ENCODE data around the gene CRISPLD2. TPM values are rescaled to one million over a fixed set of nuclear protein-coding genes. Genes with fewer than 3 reads are reported as not detected.

The CRISPLD2 gene
- total RNA-seq, 1 donor: 44.0 TPM

GRCh38 chr16:84941921-84942320 lies 122.1 kb downstream of the CRISPLD2 start:
- H3K4me3 ChIP-seq (ENCODE audit: low read depth, low read length): no peak overlapping the region
- DNase-seq (ENCODE audit: low read depth): peak; percentile 88
- no peak for TF ChIP-seq CTCF (IDR thresholded peaks at IDR 0.05; ENCODE audit: insufficient read depth, low read depth, low read length)

GRCh38 chr16:84942786-84943185 lies 123.0 kb downstream of the CRISPLD2 start:
- peak; percentile 42 for DNase-seq (ENCODE audit: low read depth)
- TF ChIP-seq CTCF (IDR thresholded peaks at IDR 0.05; ENCODE audit: insufficient read depth, low read depth, low read length): no peak
- H3K4me3 ChIP-seq (ENCODE audit: low read depth, low read length): no peak overlapping the region

GRCh38 chr16:84943620-84944019 lies 123.8 kb downstream of the CRISPLD2 start:
- H3K4me3 ChIP-seq (ENCODE audit: low read depth, low read length): no peak overlapping the region
- TF ChIP-seq CTCF (IDR thresholded peaks at IDR 0.05; ENCODE audit: insufficient read depth, low read depth, low read length): no peak
- no peak for DNase-seq (ENCODE audit: low read depth)

- DNase-seq (ENCODE audit: low read depth): peak; percentile 84
- no peak for TF ChIP-seq CTCF (IDR thresholded peaks at IDR 0.05; ENCODE audit: insufficient read depth, low read depth, low read length)
- H3K4me3 ChIP-seq (ENCODE audit: low read depth, low read length): no peak overlapping the region
These were observed 127.2 kb downstream of the CRISPLD2 start for GRCh38 chr16:84947022-84947421.

- TF ChIP-seq CTCF (IDR thresholded peaks at IDR 0.05; ENCODE audit: insufficient read depth, low read depth, low read length): no peak
These were observed 128.4 kb downstream of the CRISPLD2 start for GRCh38 chr16:84947996-84948850.

GRCh38 chr16:84948851-84949610 lies 129.2 kb downstream of the CRISPLD2 start:
- H3K4me3 ChIP-seq (ENCODE audit: low read depth, low read length): no peak overlapping the region
- DNase-seq (ENCODE audit: low read depth): no peak
- TF ChIP-seq CTCF (IDR thresholded peaks at IDR 0.05; ENCODE audit: insufficient read depth, low read depth, low read length): no peak

More at GRCh38 chr16:84947996-84948850, 128.4 kb downstream of the CRISPLD2 start:
- no peak for DNase-seq (ENCODE audit: low read depth)
- no peak overlapping the region for H3K4me3 ChIP-seq (ENCODE audit: low read depth, low read length)
